Parathyroid adenoma (tissue), 2 donors: ENCODE results near the gene PPP1R26.
"Not testable (repeated sequence)": the region's sequence is repeated elsewhere in the genome, so short reads cannot be mapped to it uniquely, and the experiment has no call there.

Source experiments
- H2AFZ ChIP-seq: fragments of 300-600 bp; sonication (generic); one replicate; pipeline ENCODE4 v1.7.0; 2017; ENCODE audit warnings: antibody characterized with exemption, mild to moderate bottlenecking
- H3K27ac ChIP-seq: fragments of 300-600 bp; sonication (generic); one replicate; pipeline ENCODE4 v1.7.0; 2017
- H3K27me3 ChIP-seq: fragments of 300-600 bp; sonication (generic); one replicate; pipeline ENCODE4 v1.7.0; 2017; ENCODE audit warnings: low read length; ENCODE audit not compliant: control insufficient read depth, insufficient read depth
- H3K36me3 ChIP-seq: fragments of 300-600 bp; sonication (generic); one replicate; pipeline ENCODE4 v1.7.0; 2017; ENCODE audit warnings: low read length; ENCODE audit not compliant: control insufficient read depth, insufficient read depth
- H3K4me1 ChIP-seq: fragments of 300-600 bp; sonication (generic); one replicate; pipeline ENCODE4 v1.7.0; 2017; ENCODE audit warnings: control low read depth
- H3K4me2 ChIP-seq: fragments of 300-600 bp; sonication (generic); one replicate; pipeline ENCODE4 v1.7.0; 2017; ENCODE audit warnings: low read length
- H3K4me3 ChIP-seq: fragments of 300-600 bp; sonication (generic); one replicate; pipeline ENCODE4 v1.7.0; 2017; ENCODE audit warnings: low read depth, low read length
- H3K79me2 ChIP-seq: fragments of 300-600 bp; sonication (generic); one replicate; pipeline ENCODE4 v1.7.0; 2017; ENCODE audit warnings: control low read depth
- H3K9ac ChIP-seq: fragments of 300-600 bp; sonication (generic); one replicate; pipeline ENCODE4 v1.7.0; 2017; ENCODE audit warnings: mild to moderate bottlenecking
- H3K9me3 ChIP-seq: fragments of 300-600 bp; sonication (generic); one replicate; pipeline ENCODE4 v1.7.0; 2017; ENCODE audit warnings: low read length; ENCODE audit not compliant: control insufficient read depth
- CTCF ChIP-seq: fragments of 300-600 bp; sonication (generic); IDR thresholded peaks from one replicate; pipeline ENCODE4 v1.7.0; 2017; ENCODE audit warnings: antibody characterized with exemption, mild to moderate bottlenecking
- donor health status: primary hyperparathyroidism.

Gene PPP1R26

DNA sequence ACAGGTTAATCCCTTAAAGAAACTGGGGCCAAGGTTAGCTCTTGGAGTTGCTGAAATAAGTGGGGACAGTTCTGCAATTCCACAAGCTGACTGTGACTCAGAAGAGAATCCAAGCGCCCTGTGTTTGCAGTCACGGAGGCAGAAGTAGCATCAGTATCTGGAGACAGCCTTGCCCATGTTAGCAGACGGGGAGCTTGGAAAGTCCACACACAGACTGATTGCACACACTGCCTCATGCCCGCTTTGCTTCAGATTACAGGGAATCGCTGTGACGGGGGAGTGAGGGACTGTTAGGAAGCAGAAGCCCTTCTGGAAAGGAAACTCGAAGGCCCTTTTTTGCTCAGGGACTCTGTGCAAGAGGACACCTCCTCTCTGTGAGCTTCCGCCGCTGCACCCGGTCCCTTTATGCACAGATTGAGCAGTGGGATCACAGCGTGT lies 30.9 kb upstream of the PPP1R26 start:
- Histone ChIP-seq H3K4me1 (no peaks in the 10 kb centered on the region), H3K27me3 (no peaks in the 10 kb centered on the region), H3K36me3 (no peaks in the 10 kb centered on the region), H3K27ac (no peak overlapping the region), H3K79me2 (no peaks in the 10 kb centered on the region), H3K4me2 (no peak overlapping the region), H3K9me3 (no peaks in the 10 kb centered on the region), H3K9ac (no peak overlapping the region), H3K4me3 (no peak overlapping the region), H2AFZ (no peak overlapping the region)
- no peak for TF ChIP-seq CTCF

GRCh38 chr9:135449532-135449931 lies 30.1 kb upstream of the PPP1R26 start:
- not testable (repeated sequence) for H3K9ac ChIP-seq, H2AFZ ChIP-seq

GRCh38 chr9:135450956-135451355 lies 28.6 kb upstream of the PPP1R26 start:
- Histone ChIP-seq H3K4me2 (no peak overlapping the region), H3K36me3 (no peaks in the 10 kb centered on the region), H2AFZ (no peak overlapping the region), H3K9me3 (no peaks in the 10 kb centered on the region), H3K27me3 (no peaks in the 10 kb centered on the region), H3K9ac (no peak overlapping the region), H3K4me1 (no peaks in the 10 kb centered on the region), H3K79me2 (no peaks in the 10 kb centered on the region), H3K4me3 (no peak overlapping the region), H3K27ac (no peak overlapping the region)
- no peak for TF ChIP-seq CTCF

More at GRCh38 chr9:135449532-135449931, 30.1 kb upstream of the PPP1R26 start:
- H3K79me2 ChIP-seq, H3K4me3 ChIP-seq, H3K9me3 ChIP-seq, H3K4me2 ChIP-seq, H3K36me3 ChIP-seq, H3K4me1 ChIP-seq, H3K27ac ChIP-seq, H3K27me3 ChIP-seq: not testable (repeated sequence)

DNA sequence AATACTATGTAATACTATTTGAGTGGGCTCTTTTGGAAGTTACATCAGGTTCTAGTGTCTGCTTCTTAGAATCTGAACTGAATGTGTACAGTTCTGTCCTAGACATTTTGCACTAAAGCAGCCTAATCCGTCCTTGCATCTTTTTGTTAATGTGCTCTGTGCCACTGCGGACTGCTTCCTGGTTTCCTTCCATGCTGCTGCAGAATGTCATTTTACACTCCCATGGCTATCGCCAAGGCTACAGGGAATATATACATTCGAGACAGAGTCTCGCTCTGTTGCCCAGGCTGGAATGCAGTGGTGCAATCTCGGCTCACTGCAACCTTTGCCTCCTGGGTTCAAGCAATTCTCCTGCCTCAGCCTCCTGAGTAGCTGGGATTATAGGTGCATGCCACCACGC lies 27.7 kb upstream of the PPP1R26 start:
- H3K9ac ChIP-seq, H3K36me3 ChIP-seq, H3K4me2 ChIP-seq, H3K9me3 ChIP-seq, H2AFZ ChIP-seq, H3K4me3 ChIP-seq, H3K27ac ChIP-seq, H3K4me1 ChIP-seq, H3K27me3 ChIP-seq, H3K79me2 ChIP-seq: not testable (repeated sequence)

GRCh38 chr9:135454737-135455136 lies 24.8 kb upstream of the PPP1R26 start:
- TF ChIP-seq CTCF: no peak
- Histone ChIP-seq H2AFZ (no peak overlapping the region), H3K27ac (no peak overlapping the region), H3K4me1 (no peaks in the 10 kb centered on the region), H3K4me2 (no peak overlapping the region), H3K4me3 (no peak overlapping the region), H3K36me3 (no peaks in the 10 kb centered on the region), H3K9me3 (no peaks in the 10 kb centered on the region), H3K9ac (no peak overlapping the region), H3K79me2 (no peaks in the 10 kb centered on the region), H3K27me3 (no peaks in the 10 kb centered on the region)

GRCh38 chr9:135455401-135456030 lies 24.1 kb upstream of the PPP1R26 start:
- H3K9me3 ChIP-seq: no peaks in the 10 kb centered on the region
- no peaks in the 10 kb centered on the region for H3K4me1 ChIP-seq
- H2AFZ ChIP-seq: no peak overlapping the region
- TF ChIP-seq CTCF: no peak
- no peaks in the 10 kb centered on the region for H3K36me3 ChIP-seq
- H3K4me3 ChIP-seq: no peak overlapping the region
- no peak overlapping the region for H3K9ac ChIP-seq
- H3K79me2 ChIP-seq: no peaks in the 10 kb centered on the region
- no peaks in the 10 kb centered on the region for H3K27me3 ChIP-seq
- H3K4me2 ChIP-seq: no peak overlapping the region
- no peak overlapping the region for H3K27ac ChIP-seq
